ENCODE data around the gene ATP6V1G3.

ATP6V1G3 gene

DNA sequence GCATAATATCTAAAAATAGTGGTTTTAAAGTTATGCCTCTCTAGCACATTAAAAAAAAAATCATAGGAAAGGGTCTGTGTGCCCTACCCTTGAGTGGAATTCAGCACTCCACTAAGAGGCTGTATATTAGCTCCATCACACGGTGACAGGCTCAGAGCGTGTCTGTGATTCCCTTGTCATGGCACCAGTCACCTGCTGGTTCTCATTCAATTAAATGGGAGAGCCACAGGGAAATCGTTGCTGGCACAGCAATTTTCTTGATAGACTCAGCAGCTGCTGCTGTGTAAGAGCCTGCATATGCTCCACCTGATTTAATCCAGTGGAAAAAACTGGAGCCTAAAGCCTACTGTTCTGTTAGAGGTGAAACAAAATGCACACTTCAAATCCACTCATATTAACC is 9.5 kb downstream of the ATP6V1G3 start:
- ChIA-PET POLR2A (no interaction called here), CTCF (no interaction called here)
- Histone ChIP-seq H3K9me3 (ENCODE audit: control insufficient read depth, insufficient read depth, low read depth, low read length) (no peaks in the 10 kb centered on the region), H3K36me3 (ENCODE audit: control insufficient read depth in 2 of 2, insufficient read depth in 1 of 2, low read length in 2 of 2) (no peaks in the 10 kb centered on the region), H3K27ac (ENCODE audit: extremely low read depth, low read depth, low read length) (no peak overlapping the region), H3K4me1 (ENCODE audit: control insufficient read depth, insufficient read depth, low read length) (0 out of 2 replicates have a peak, but pooled peaks cover 3% of the 10 kb centered on the region), H3K4me3 (ENCODE audit: low read depth, low read length) (no peak overlapping the region)
- TF ChIP-seq FEZF1 (tag by site-specific recombination; IDR thresholded peaks at IDR 0.05) (no peak), ZSCAN23 (tag by site-specific recombination; IDR thresholded peaks at IDR 0.05) (no peak), ZNF184 (tag by site-specific recombination; IDR thresholded peaks at IDR 0.05) (no peak), ZNF426 (tag by site-specific recombination; IDR thresholded peaks at IDR 0.05) (no peak), ZNF529 (tag by site-specific recombination; IDR thresholded peaks at IDR 0.05; ENCODE audit: insufficient replicate concordance) (no peak), ZNF394 (tag by site-specific recombination; IDR thresholded peaks at IDR 0.05; ENCODE audit: borderline replicate concordance) (no peak), ZNF121 (tag by site-specific recombination; IDR thresholded peaks at IDR 0.05) (no peak), IKZF3 (tag by site-specific recombination; IDR thresholded peaks at IDR 0.05) (no peak)
- TF ChIP-seq, protein P1, sequence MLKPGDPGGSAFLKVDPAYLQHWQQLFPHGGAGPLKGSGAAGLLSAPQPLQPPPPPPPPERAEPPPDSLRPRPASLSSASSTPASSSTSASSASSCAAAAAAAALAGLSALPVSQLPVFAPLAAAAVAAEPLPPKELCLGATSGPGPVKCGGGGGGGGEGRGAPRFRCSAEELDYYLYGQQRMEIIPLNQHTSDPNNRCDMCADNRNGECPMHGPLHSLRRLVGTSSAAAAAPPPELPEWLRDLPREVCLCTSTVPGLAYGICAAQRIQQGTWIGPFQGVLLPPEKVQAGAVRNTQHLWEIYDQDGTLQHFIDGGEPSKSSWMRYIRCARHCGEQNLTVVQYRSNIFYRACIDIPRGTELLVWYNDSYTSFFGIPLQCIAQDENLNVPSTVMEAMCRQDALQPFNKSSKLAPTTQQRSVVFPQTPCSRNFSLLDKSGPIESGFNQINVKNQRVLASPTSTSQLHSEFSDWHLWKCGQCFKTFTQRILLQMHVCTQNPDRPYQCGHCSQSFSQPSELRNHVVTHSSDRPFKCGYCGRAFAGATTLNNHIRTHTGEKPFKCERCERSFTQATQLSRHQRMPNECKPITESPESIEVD (tag by site-specific recombination; IDR thresholded peaks at IDR 0.05): no peak
- TF ChIP-seq, protein P2, sequence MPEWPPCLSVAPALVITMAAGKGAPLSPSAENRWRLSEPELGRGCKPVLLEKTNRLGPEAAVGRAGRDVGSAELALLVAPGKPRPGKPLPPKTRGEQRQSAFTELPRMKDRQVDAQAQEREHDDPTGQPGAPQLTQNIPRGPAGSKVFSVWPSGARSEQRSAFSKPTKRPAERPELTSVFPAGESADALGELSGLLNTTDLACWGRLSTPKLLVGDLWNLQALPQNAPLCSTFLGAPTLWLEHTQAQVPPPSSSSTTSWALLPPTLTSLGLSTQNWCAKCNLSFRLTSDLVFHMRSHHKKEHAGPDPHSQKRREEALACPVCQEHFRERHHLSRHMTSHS (tag by site-specific recombination; IDR thresholded peaks at IDR 0.05): no peak
- TF ChIP-seq, protein P3, sequence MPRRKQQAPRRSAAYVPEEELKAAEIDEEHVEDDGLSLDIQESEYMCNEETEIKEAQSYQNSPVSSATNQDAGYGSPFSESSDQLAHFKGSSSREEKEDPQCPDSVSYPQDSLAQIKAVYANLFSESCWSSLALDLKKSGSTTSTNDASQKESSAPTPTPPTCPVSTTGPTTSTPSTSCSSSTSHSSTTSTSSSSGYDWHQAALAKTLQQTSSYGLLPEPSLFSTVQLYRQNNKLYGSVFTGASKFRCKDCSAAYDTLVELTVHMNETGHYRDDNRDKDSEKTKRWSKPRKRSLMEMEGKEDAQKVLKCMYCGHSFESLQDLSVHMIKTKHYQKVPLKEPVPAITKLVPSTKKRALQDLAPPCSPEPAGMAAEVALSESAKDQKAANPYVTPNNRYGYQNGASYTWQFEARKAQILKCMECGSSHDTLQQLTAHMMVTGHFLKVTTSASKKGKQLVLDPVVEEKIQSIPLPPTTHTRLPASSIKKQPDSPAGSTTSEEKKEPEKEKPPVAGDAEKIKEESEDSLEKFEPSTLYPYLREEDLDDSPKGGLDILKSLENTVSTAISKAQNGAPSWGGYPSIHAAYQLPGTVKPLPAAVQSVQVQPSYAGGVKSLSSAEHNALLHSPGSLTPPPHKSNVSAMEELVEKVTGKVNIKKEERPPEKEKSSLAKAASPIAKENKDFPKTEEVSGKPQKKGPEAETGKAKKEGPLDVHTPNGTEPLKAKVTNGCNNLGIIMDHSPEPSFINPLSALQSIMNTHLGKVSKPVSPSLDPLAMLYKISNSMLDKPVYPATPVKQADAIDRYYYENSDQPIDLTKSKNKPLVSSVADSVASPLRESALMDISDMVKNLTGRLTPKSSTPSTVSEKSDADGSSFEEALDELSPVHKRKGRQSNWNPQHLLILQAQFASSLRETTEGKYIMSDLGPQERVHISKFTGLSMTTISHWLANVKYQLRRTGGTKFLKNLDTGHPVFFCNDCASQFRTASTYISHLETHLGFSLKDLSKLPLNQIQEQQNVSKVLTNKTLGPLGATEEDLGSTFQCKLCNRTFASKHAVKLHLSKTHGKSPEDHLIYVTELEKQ (tag by site-specific recombination; IDR thresholded peaks at IDR 0.05; ENCODE audit: borderline replicate concordance): no peak

DNA sequence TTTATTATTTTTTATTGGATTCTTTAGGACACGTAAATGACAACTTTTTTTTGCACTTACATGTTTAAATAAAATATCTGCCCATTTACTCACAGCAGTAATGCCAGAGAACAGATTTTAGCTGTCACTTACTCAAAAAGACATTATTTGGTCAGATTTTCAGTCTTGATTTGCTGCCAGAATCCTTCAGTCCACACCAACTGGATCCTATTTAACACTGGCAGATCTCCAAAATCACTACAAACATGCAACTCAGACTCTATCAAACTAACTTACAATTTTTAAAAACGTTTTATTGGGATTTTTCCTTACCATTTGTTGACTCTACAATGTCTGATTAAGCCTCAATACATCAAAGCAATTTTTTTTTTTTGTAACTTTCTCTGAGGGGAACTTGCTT is 11.1 kb downstream of the ATP6V1G3 start:
- Histone ChIP-seq H3K36me3 (ENCODE audit: control insufficient read depth in 2 of 2, insufficient read depth in 1 of 2, low read length in 2 of 2) (no peaks in the 10 kb centered on the region), H3K9me3 (ENCODE audit: control insufficient read depth, insufficient read depth, low read depth, low read length) (no peaks in the 10 kb centered on the region), H3K4me3 (ENCODE audit: low read depth, low read length) (no peak overlapping the region), H3K27ac (ENCODE audit: extremely low read depth, low read depth, low read length) (no peak overlapping the region), H3K4me1 (ENCODE audit: control insufficient read depth, insufficient read depth, low read length) (0 out of 2 replicates have a peak, but pooled peaks cover 3% of the 10 kb centered on the region)
- POLR2A ChIA-PET: no interaction called here
- no peak for TF ChIP-seq ZNF473 (tag by site-specific recombination; IDR thresholded peaks at IDR 0.05)
- no peak for TF ChIP-seq YY2 (tag by site-specific recombination; IDR thresholded peaks at IDR 0.05)
- TF ChIP-seq, protein P4, sequence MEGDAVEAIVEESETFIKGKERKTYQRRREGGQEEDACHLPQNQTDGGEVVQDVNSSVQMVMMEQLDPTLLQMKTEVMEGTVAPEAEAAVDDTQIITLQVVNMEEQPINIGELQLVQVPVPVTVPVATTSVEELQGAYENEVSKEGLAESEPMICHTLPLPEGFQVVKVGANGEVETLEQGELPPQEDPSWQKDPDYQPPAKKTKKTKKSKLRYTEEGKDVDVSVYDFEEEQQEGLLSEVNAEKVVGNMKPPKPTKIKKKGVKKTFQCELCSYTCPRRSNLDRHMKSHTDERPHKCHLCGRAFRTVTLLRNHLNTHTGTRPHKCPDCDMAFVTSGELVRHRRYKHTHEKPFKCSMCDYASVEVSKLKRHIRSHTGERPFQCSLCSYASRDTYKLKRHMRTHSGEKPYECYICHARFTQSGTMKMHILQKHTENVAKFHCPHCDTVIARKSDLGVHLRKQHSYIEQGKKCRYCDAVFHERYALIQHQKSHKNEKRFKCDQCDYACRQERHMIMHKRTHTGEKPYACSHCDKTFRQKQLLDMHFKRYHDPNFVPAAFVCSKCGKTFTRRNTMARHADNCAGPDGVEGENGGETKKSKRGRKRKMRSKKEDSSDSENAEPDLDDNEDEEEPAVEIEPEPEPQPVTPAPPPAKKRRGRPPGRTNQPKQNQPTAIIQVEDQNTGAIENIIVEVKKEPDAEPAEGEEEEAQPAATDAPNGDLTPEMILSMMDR (tag by site-specific recombination; IDR thresholded peaks at IDR 0.05): no peak
- no peak for TF ChIP-seq SP7 (tag by site-specific recombination; IDR thresholded peaks at IDR 0.05)
- no peak for TF ChIP-seq ZNF544 (tag by site-specific recombination; IDR thresholded peaks at IDR 0.05)
- TF ChIP-seq SP2 (tag by site-specific recombination; IDR thresholded peaks at IDR 0.05): no peak
- no peak for TF ChIP-seq KLF10 (tag by site-specific recombination; IDR thresholded peaks at IDR 0.05)
- CTCF ChIA-PET: interaction anchor here (0.7 kb wide), 1 partner anchor 13 kb away, joined by 4 read pairs; no protein-coding TSS in a partner anchor

All from HEK293 (cell line).